Uterus (tissue), 4 donors: ENCODE data around the gene VRK1. TPM values are rescaled to one million over a fixed set of nuclear protein-coding genes. Genes with fewer than 3 reads are reported as not detected.

Experiments used
- DNase-seq, 2 donors: peaks; one replicate each; pipeline ENCODE4 v3.0.0-alpha.2; 2019 to 2020
- H3K27ac ChIP-seq, 2 donors: fragments of 200-600 bp; sonication (generic); 1 replicate in 1 of 2; 2 replicates in 1 of 2; pipeline ENCODE4 v1.5.1; 2016 to 2018
- H3K27me3 ChIP-seq, 2 donors: fragments of 200-600 bp; sonication (generic); one replicate each; pipeline ENCODE4 v1.5.1; 2018 to 2019; ENCODE audit warnings: control low read depth in 1 of 2
- H3K36me3 ChIP-seq, 2 donors: fragments of 200-600 bp; sonication (generic); one replicate each; pipeline ENCODE4 v1.5.1; 2019; ENCODE audit warnings: control low read depth in 1 of 2
- H3K4me1 ChIP-seq, 2 donors: fragments of 200-600 bp; sonication (generic); one replicate each; pipeline ENCODE4 v1.5.1; 2018 to 2019; ENCODE audit warnings: control low read depth in 1 of 2
- H3K4me3 ChIP-seq, 2 donors: fragments of 200-600 bp; sonication (generic); 1 replicate in 1 of 2; 2 replicates in 1 of 2; pipeline ENCODE4 v1.5.1; 2018 to 2019; ENCODE audit warnings: mild to moderate bottlenecking in 1 of 2
- H3K9me3 ChIP-seq, 2 donors: fragments of 200-600 bp; sonication (generic); one replicate each; pipeline ENCODE4 v1.5.1; 2019; ENCODE audit warnings: control low read depth in 1 of 2
- CTCF ChIP-seq, 4 experiments: fragments of 200-600 bp in 2 of 4; fragments of 450-650 bp in 2 of 4; sonication (generic) in 2 of 4; IDR thresholded peaks; one replicate each; pipeline ENCODE4 v1.5.1; 2016 to 2019; ENCODE audit warnings: antibody characterized with exemption in 4 of 4, mild to moderate bottlenecking in 2 of 4, moderate library complexity in 1 of 4
- POLR2A ChIP-seq, 2 donors: fragments of 450-650 bp; IDR thresholded peaks; one replicate each; pipeline ENCODE4 v1.6.1; 2016; ENCODE audit warnings: antibody characterized with exemption in 2 of 2, mild to moderate bottlenecking in 1 of 2, moderate library complexity in 1 of 2
- intact Hi-C: fragments of 100-400 bp; cut with DNase I; formaldehyde crosslinking; loops from one replicate; pipeline ENCODE4 v1.15.1; 2023; ENCODE audit warnings: low total_unique reads
- total RNA-seq, 4 donors: library from RNA; depleted of rRNA in 3 of 4; stranded (reverse); fragments of >200 nt in 3 of 4; gene quantifications; one replicate each; pipeline versions ENCODE4 v1.1.0 to v1.2.4, GENCODE V29; 2014 to 2023
- donor health status: DM: yes; HTN: yes; CAD: no.

The VRK1 gene
- total RNA-seq, 4 donors from 2014 or later, result 21.0 to 54.5 (median 37.1) TPM

GRCh38 chr14:96790186-96790585 is 7.0 kb upstream of the VRK1 start:
- Histone ChIP-seq H3K27ac (no peak overlapping the region), H3K4me3 (no peak overlapping the region), H3K9me3 (no peaks in the 10 kb centered on the region), H3K4me1 (no peaks in the 10 kb centered on the region), H3K36me3 (no peaks in the 10 kb centered on the region), H3K27me3 (no peaks in the 10 kb centered on the region)
- intact Hi-C loops, result no loop called here
- DNase-seq, result no peak
- TF ChIP-seq POLR2A (IDR thresholded peaks at IDR 0.05) (no peak), CTCF (IDR thresholded peaks at IDR 0.05) (no peak)

GRCh38 chr14:96790706-96791105 is 6.5 kb upstream of the VRK1 start:
- Histone ChIP-seq H3K27me3 (no peaks in the 10 kb centered on the region), H3K36me3 (no peaks in the 10 kb centered on the region), H3K4me3 (no peak overlapping the region), H3K9me3 (no peaks in the 10 kb centered on the region), H3K27ac (no peak overlapping the region), H3K4me1 (no peaks in the 10 kb centered on the region)
- DNase-seq, result no peak
- intact Hi-C loops, result no loop called here
- TF ChIP-seq CTCF (IDR thresholded peaks at IDR 0.05), result no peak
- no peak for TF ChIP-seq POLR2A (IDR thresholded peaks at IDR 0.05)

GRCh38 chr14:96792003-96792402 is 5.2 kb upstream of the VRK1 start:
- no peaks in the 10 kb centered on the region for H3K9me3 ChIP-seq
- intact Hi-C loops, result no loop called here
- H3K4me3 ChIP-seq, result no peak overlapping the region
- no peak for DNase-seq
- H3K36me3 ChIP-seq, result no peaks in the 10 kb centered on the region
- H3K4me1 ChIP-seq, result no peaks in the 10 kb centered on the region
- H3K27me3 ChIP-seq, result no peaks in the 10 kb centered on the region
- no peak for TF ChIP-seq POLR2A (IDR thresholded peaks at IDR 0.05)
- TF ChIP-seq CTCF (IDR thresholded peaks at IDR 0.05), result no peak
- no peak overlapping the region for H3K27ac ChIP-seq

GRCh38 chr14:96792591-96792990 is 4.6 kb upstream of the VRK1 start:
- TF ChIP-seq POLR2A (IDR thresholded peaks at IDR 0.05) (no peak), CTCF (IDR thresholded peaks at IDR 0.05) (no peak)
- intact Hi-C loops, result no loop called here
- no peak for DNase-seq

GRCh38 chr14:96793547-96793946 is 3.6 kb upstream of the VRK1 start:
- H3K27me3 ChIP-seq, result no peaks in the 10 kb centered on the region
- no peak overlapping the region for H3K4me3 ChIP-seq
- no peak overlapping the region for H3K27ac ChIP-seq
- peaks cover 0 to 6% of the 10 kb centered on the region in 2 donors for H3K4me1 ChIP-seq
- no peaks in the 10 kb centered on the region for H3K36me3 ChIP-seq
- TF ChIP-seq CTCF (IDR thresholded peaks at IDR 0.05), result no peak
- no peak for TF ChIP-seq POLR2A (IDR thresholded peaks at IDR 0.05)
- intact Hi-C loops, result no loop called here
- H3K9me3 ChIP-seq, result no peaks in the 10 kb centered on the region
- no peak for DNase-seq

More at GRCh38 chr14:96792591-96792990, 4.6 kb upstream of the VRK1 start:
- Histone ChIP-seq H3K27ac (no peak overlapping the region), H3K4me1 (peaks cover 0 to under 1% of the 10 kb centered on the region in 2 donors), H3K27me3 (no peaks in the 10 kb centered on the region), H3K4me3 (no peak overlapping the region), H3K36me3 (no peaks in the 10 kb centered on the region), H3K9me3 (no peaks in the 10 kb centered on the region)
